Measurements from ENCODE around the gene POLR2C. TPM values are rescaled to one million over a fixed set of nuclear protein-coding genes. Genes with fewer than 3 reads are reported as not detected.

The POLR2C gene
- total RNA-seq, 6 experiments from 2014 or later: 66.0 to 79.4 (median 71.3) TPM

GRCh38 chr16:57484515-57485005, 22.1 kb downstream of the POLR2C start:
- Mint-ChIP-seq H3K4me3 (no peak overlapping the region), H3K36me3 (ENCODE audit: low read depth) (no peaks in the 10 kb centered on the region), H3K4me1 (ENCODE audit: low read depth) (peaks cover 33% of the 10 kb centered on the region), H3K27me3 (ENCODE audit: insufficient read depth) (no peaks in the 10 kb centered on the region; the same call in none of the 2 replicates), H3K9me3 (no peaks in the 10 kb centered on the region), H3K27ac (no peak overlapping the region)
- no peak for DNase-seq
- no peak for TF ChIP-seq CTCF (IDR thresholded peaks at IDR 0.05)

- no peak for TF ChIP-seq CTCF (IDR thresholded peaks at IDR 0.05)
- Mint-ChIP-seq H3K4me3 (peak overlapping the region; percentile 89), H3K27me3 (ENCODE audit: insufficient read depth) (peaks cover 2% of the 10 kb centered on the region), H3K36me3 (ENCODE audit: low read depth) (no peaks in the 10 kb centered on the region), H3K27ac (peak overlapping the region; percentile 43), H3K9me3 (no peaks in the 10 kb centered on the region), H3K4me1 (ENCODE audit: low read depth) (peaks cover 26% of the 10 kb centered on the region)
- DNase-seq: no peak
Observed at GRCh38 chr16:57485091-57485915, 22.8 kb downstream of the POLR2C start.

- TF ChIP-seq CTCF (IDR thresholded peaks at IDR 0.05): no peak
- peaks cover 3% of the 10 kb centered on the region for H3K27me3 Mint-ChIP-seq (ENCODE audit: insufficient read depth)
- H3K36me3 Mint-ChIP-seq (ENCODE audit: low read depth): no peaks in the 10 kb centered on the region
- peak; percentile 39 for DNase-seq
- peaks cover 20% of the 10 kb centered on the region; the same call in 1 of the 2 replicates for H3K4me1 Mint-ChIP-seq (ENCODE audit: low read depth)
- no peaks in the 10 kb centered on the region for H3K9me3 Mint-ChIP-seq
- H3K27ac Mint-ChIP-seq: peak within 1 kb of the TSS; percentile 43
- H3K4me3 Mint-ChIP-seq: peak within 1 kb of the TSS; percentile 89
Observed at GRCh38 chr16:57485916-57486857, 23.7 kb downstream of the POLR2C start, which contains the start of gene DOK4. DOK4 (minus strand) TSS chr16:57486493; CDS start chr16:57479507, 6,986 bp downstream.

- Mint-ChIP-seq H3K4me1 (ENCODE audit: low read depth) (peaks cover 20% of the 10 kb centered on the region; the same call in 1 of the 2 replicates), H3K27me3 (ENCODE audit: insufficient read depth) (peaks cover 11% of the 10 kb centered on the region), H3K9me3 (no peaks in the 10 kb centered on the region), H3K27ac (peak overlapping the region; percentile 31; the same call in 1 of the 2 replicates), H3K4me3 (peak overlapping the region; percentile 63), H3K36me3 (ENCODE audit: low read depth) (no peaks in the 10 kb centered on the region)
- DNase-seq: no peak
- TF ChIP-seq CTCF (IDR thresholded peaks at IDR 0.05): no peak
Observed at GRCh38 chr16:57486858-57487834, 24.7 kb downstream of the POLR2C start.
